AG09309 (cell line): ENCODE results near the gene AFAP1.

Experiments
- DNase-seq: peaks from one replicate; pipeline ENCODE4 v3.0.0-alpha.2; 2010; ENCODE audit warnings: low read depth
- H3K4me3 ChIP-seq: 2 replicates; pipeline ENCODE4 v1.5.1; 2011; ENCODE audit warnings: mild to moderate bottlenecking, low read depth, low read length, moderate library complexity; ENCODE audit not compliant: control insufficient read depth
- CTCF ChIP-seq: IDR thresholded peaks from 2 replicates; pipeline ENCODE4 v1.5.1; 2011; ENCODE audit warnings: mild to moderate bottlenecking, low read depth, low read length, inconsistent platforms; ENCODE audit not compliant: insufficient read depth, control insufficient read depth; ENCODE audit errors: missing control alignments

Gene AFAP1

GRCh38 chr4:7850489-7850888, 89.2 kb downstream of the AFAP1 start:
- H3K4me3 ChIP-seq: no peak overlapping the region
- no peak for DNase-seq
- peak; percentile 2 for TF ChIP-seq CTCF

- no peak overlapping the region for H3K4me3 ChIP-seq
- TF ChIP-seq CTCF: no peak
- no peak for DNase-seq
These were observed 92.5 kb downstream of the AFAP1 start for GRCh38 chr4:7847206-7847605.

GRCh38 chr4:7845493-7846128, 94.0 kb downstream of the AFAP1 start:
- TF ChIP-seq CTCF: no peak
- DNase-seq: no peak
- no peak overlapping the region for H3K4me3 ChIP-seq

- no peak overlapping the region for H3K4me3 ChIP-seq
- DNase-seq: peak; percentile 93
- TF ChIP-seq CTCF: no peak
These were observed 95.1 kb downstream of the AFAP1 start for GRCh38 chr4:7844594-7844991.

GRCh38 chr4:7843831-7844593, 95.6 kb downstream of the AFAP1 start:
- no peak for DNase-seq
- H3K4me3 ChIP-seq: no peak overlapping the region
- TF ChIP-seq CTCF: peak; percentile 64

- no peak for TF ChIP-seq CTCF
- H3K4me3 ChIP-seq: no peak overlapping the region
- peak; percentile 99 for DNase-seq
These were observed 97.0 kb downstream of the AFAP1 start for GRCh38 chr4:7842384-7843279.
